Thyroid gland (tissue), 4 donors: ENCODE measurements around the gene HEXIM1.

Source experiments
- CTCF ChIP-seq, 6 experiments: fragments of 200-600 bp in 3 of 6; fragments of 450-650 bp in 3 of 6; sonication (generic) in 3 of 6; IDR thresholded peaks; one replicate each; pipeline ENCODE4 v1.5.1; 2016 to 2019; ENCODE audit warnings: antibody characterized with exemption in 6 of 6, mild to moderate bottlenecking in 2 of 6, inconsistent platforms in 1 of 6, moderate library complexity in 1 of 6
- POLR2A ChIP-seq, 2 donors: fragments of 450-650 bp; IDR thresholded peaks; one replicate each; pipeline ENCODE4 v1.6.1; 2017; ENCODE audit warnings: antibody characterized with exemption in 2 of 2, mild to moderate bottlenecking in 2 of 2, moderate library complexity in 1 of 2

- no peak for TF ChIP-seq CTCF (IDR thresholded peaks at IDR 0.05)
- no peak for TF ChIP-seq POLR2A (IDR thresholded peaks at IDR 0.05)
Observed at GRCh38 chr17:45101546-45101882, 46.8 kb upstream of the HEXIM1 start.
